ENCODE measurements around the gene CNST. TPM values are rescaled to one million over a fixed set of nuclear protein-coding genes. Genes with fewer than 3 reads are reported as not detected.
A peak's percentile ranks its signal among the peaks of the same experiment; 100 is the strongest.
"Not testable (repeated sequence)": the region's sequence is repeated elsewhere in the genome, so short reads cannot be mapped to it uniquely, and the experiment has no call there.

Gene CNST
- total RNA-seq, 1 experiment from 2014 or later, result 10.2 TPM

- DNase-seq (ENCODE audit: low spot score), result no peak
These were observed 111.6 kb downstream of the CNST start for GRCh38 chr1:246677842-246678241.

- DNase-seq (ENCODE audit: low spot score), result no peak
These were observed 112.8 kb downstream of the CNST start for GRCh38 chr1:246678816-246679793.

- no peak for DNase-seq (ENCODE audit: low spot score)
These were observed 113.5 kb downstream of the CNST start for GRCh38 chr1:246679794-246680177.

- no peak for DNase-seq (ENCODE audit: low spot score)
These were observed 113.9 kb downstream of the CNST start for GRCh38 chr1:246680190-246680589.

- DNase-seq (ENCODE audit: low spot score), result no peak
These were observed 114.5 kb downstream of the CNST start for GRCh38 chr1:246680696-246681130.

GRCh38 chr1:246681900-246682895 is 115.9 kb downstream of the CNST start:
- no peak for DNase-seq (ENCODE audit: low spot score)

GRCh38 chr1:246683521-246683920 is 117.3 kb downstream of the CNST start:
- no peak for DNase-seq (ENCODE audit: low spot score)

- DNase-seq (ENCODE audit: low spot score), result no peak
These were observed 120.7 kb downstream of the CNST start for GRCh38 chr1:246687002-246687401.

- DNase-seq (ENCODE audit: low spot score), result peak; percentile 56
These were observed 123.3 kb downstream of the CNST start for GRCh38 chr1:246689409-246690008.

- no peak for DNase-seq (ENCODE audit: low spot score)
These were observed 123.8 kb downstream of the CNST start for GRCh38 chr1:246690100-246690499.

GRCh38 chr1:246691622-246692495 is 125.6 kb downstream of the CNST start:
- no peak for DNase-seq (ENCODE audit: low spot score)

- DNase-seq (ENCODE audit: low spot score), result not testable (repeated sequence)
These were observed 128.1 kb downstream of the CNST start for GRCh38 chr1:246694213-246694895.

- no peak for DNase-seq (ENCODE audit: low spot score)
These were observed 128.9 kb downstream of the CNST start for GRCh38 chr1:246695136-246695535.

- no peak for DNase-seq (ENCODE audit: low spot score)
These were observed 129.4 kb downstream of the CNST start for GRCh38 chr1:246695666-246696065.

- DNase-seq (ENCODE audit: low spot score), result no peak
These were observed 132.3 kb downstream of the CNST start for GRCh38 chr1:246698466-246699094.

GRCh38 chr1:246699095-246699735 is 133.0 kb downstream of the CNST start:
- DNase-seq (ENCODE audit: low spot score), result peak; percentile 91

GRCh38 chr1:246703581-246703980 is 137.3 kb downstream of the CNST start:
- no peak for DNase-seq (ENCODE audit: low spot score)

- peak; percentile 19 for DNase-seq (ENCODE audit: low spot score)
These were observed 139.1 kb downstream of the CNST start for GRCh38 chr1:246705368-246705767.

- DNase-seq (ENCODE audit: low spot score), result no peak
These were observed 141.9 kb downstream of the CNST start for GRCh38 chr1:246708166-246708565.

All from H4 (cell line).